KMS-11 (cell line): ENCODE measurements around the gene PFKL.

Source experiments
- H2AFZ ChIP-seq: fragments of 200-600 bp; sonication (generic); 2 replicates; pipeline ENCODE4 v1.6.1; 2016; ENCODE audit warnings: antibody characterized with exemption, mixed run types, low read depth
- H3K27ac ChIP-seq: fragments of 200-600 bp; sonication (generic); 2 replicates; pipeline ENCODE4 v1.6.1; 2016; ENCODE audit warnings: mild to moderate bottlenecking, mixed run types
- H3K27me3 ChIP-seq: fragments of 200-600 bp; sonication (generic); 2 replicates; pipeline ENCODE4 v1.6.1; 2017; ENCODE audit warnings: mild to moderate bottlenecking, low read depth, mixed run types, moderate library complexity; ENCODE audit not compliant: insufficient read depth
- H3K36me3 ChIP-seq: fragments of 200-600 bp; sonication (generic); 2 replicates; pipeline ENCODE4 v1.6.1; 2017; ENCODE audit warnings: mild to moderate bottlenecking, mixed run types; ENCODE audit not compliant: insufficient read depth
- H3K4me1 ChIP-seq: fragments of 200-600 bp; sonication (generic); 2 replicates; pipeline ENCODE4 v1.6.1; 2016; ENCODE audit warnings: mild to moderate bottlenecking, low read depth, mixed run types; ENCODE audit not compliant: poor library complexity, severe bottlenecking
- H3K4me2 ChIP-seq: fragments of 200-600 bp; sonication (generic); 2 replicates; pipeline ENCODE4 v1.7.0; 2016; ENCODE audit warnings: mild to moderate bottlenecking, mixed run types
- H3K4me3 ChIP-seq: fragments of 200-600 bp; sonication (generic); IDR thresholded peaks from 2 replicates; pipeline ENCODE4 v1.6.1; 2017; ENCODE audit warnings: low read depth, low read length, mixed read lengths; ENCODE audit not compliant: insufficient read depth
- H3K79me2 ChIP-seq: fragments of 200-600 bp; sonication (generic); 2 replicates; pipeline ENCODE4 v1.6.1; 2016; ENCODE audit warnings: low read depth, mixed run types; ENCODE audit not compliant: insufficient read depth
- H3K9ac ChIP-seq: fragments of 200-600 bp; sonication (generic); 2 replicates; pipeline ENCODE4 v1.6.1; 2016; ENCODE audit warnings: mild to moderate bottlenecking, mixed run types
- H4K20me1 ChIP-seq: fragments of 200-600 bp; sonication (generic); 2 replicates; pipeline ENCODE4 v1.6.1; 2016; ENCODE audit warnings: mild to moderate bottlenecking, mixed run types; ENCODE audit not compliant: insufficient read depth
- CTCF ChIP-seq: fragments of 200-600 bp; sonication (generic); conservative IDR thresholded peaks from 2 replicates; pipeline ENCODE4 v1.6.1; 2017; ENCODE audit warnings: low read depth, mild to moderate bottlenecking, antibody characterized with exemption, low read length, moderate library complexity, mixed read lengths

Gene PFKL

DNA sequence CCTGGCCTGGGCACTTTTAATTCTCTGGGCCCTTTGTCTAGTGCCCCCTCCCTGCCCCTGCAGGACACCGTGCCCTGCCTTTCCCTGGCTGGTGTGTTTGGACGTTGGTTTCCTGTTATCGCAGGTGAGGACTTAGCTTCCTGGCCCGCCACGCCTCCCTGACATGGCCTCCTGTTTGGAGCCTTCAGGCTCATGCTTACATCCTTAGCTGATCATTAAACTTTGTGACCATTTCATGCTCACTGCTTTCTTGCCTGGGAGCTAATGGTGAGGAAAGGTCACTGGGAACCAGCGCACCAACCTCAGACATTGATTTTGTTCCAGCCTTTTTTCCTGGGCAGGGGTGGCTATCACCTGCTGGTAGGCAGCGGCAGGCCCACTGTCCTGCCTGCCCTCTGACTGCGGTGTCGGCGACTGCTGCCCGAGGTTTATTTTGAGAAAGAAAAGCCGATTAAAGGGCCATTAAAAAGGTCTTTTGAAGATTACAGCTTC is 3.7 kb downstream of the PFKL start:
- no peaks in the 10 kb centered on the region for H4K20me1 ChIP-seq
- no peak overlapping the region; the same call in 1 of the 2 replicates for H3K27ac ChIP-seq
- H3K4me1 ChIP-seq: peaks cover 24% of the 10 kb centered on the region
- H3K27me3 ChIP-seq: no peaks in the 10 kb centered on the region
- no peak overlapping the region for H3K4me2 ChIP-seq
- no peak overlapping the region for H3K4me3 ChIP-seq
- no peaks in the 10 kb centered on the region for H3K36me3 ChIP-seq
- no peak for TF ChIP-seq CTCF
- H3K79me2 ChIP-seq: peaks cover 60% of the 10 kb centered on the region
- H3K9ac ChIP-seq: no peak overlapping the region
- no peak overlapping the region for H2AFZ ChIP-seq

DNA sequence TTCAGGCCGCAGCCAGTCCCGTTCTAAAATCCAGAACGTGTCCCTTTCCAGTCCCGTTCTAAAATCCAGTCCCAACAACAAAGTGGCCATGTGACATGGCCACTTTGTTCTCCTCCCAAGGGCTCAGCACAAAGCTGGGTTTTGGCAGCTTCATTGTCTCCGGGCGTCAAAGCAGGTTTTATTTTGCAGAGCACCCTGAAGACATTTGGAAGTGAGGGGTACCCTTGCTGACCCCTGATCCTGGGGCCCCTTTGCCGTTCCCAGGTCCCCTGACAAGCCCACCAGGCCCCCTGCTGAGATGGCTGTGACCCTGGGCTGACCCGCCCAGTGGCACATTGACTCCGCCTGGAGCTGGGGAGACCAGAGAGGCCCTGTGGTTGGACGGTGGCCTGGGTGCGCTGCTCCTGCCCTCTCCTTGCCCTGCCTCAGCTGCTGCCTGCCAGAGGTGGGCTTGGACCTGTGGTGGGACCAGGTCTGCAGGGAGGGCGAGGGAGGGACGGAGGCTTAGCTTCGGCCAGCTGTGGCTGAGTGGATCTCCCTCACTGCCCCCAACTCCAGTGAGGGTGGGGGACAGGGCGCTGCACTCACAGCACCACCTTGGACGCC is 4.3 kb downstream of the PFKL start:
- Histone ChIP-seq H3K27me3 (no peaks in the 10 kb centered on the region), H3K36me3 (no peaks in the 10 kb centered on the region), H3K79me2 (peaks cover 60% of the 10 kb centered on the region), H4K20me1 (no peaks in the 10 kb centered on the region), H3K27ac (no peak overlapping the region; the same call in 1 of the 2 replicates), H3K9ac (no peak overlapping the region), H3K4me2 (no peak overlapping the region), H2AFZ (no peak overlapping the region), H3K4me1 (peaks cover 19% of the 10 kb centered on the region), H3K4me3 (no peak overlapping the region)
- no peak for TF ChIP-seq CTCF

DNA sequence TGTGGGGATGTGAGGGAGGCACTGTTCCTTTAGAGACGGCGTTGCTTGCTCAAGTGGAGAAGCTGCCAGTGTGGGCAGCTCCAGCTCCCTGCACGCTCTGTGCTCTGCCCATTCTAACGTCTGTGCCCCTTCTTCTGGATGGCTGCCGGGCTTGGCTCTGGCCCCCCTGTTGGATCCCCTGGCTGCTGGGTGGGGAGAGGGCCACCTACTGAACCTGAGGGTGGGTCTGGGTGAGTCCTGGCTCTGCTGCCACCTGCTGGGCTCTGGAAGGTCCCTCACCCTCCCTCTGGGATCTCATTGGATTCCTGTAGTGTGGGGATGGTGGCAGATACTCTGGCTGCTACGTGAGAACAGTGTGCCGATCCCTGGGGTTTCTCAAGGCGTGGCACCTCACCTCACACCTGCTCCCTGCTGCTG is 5.0 kb downstream of the PFKL start:
- no peak overlapping the region for H3K9ac ChIP-seq

DNA sequence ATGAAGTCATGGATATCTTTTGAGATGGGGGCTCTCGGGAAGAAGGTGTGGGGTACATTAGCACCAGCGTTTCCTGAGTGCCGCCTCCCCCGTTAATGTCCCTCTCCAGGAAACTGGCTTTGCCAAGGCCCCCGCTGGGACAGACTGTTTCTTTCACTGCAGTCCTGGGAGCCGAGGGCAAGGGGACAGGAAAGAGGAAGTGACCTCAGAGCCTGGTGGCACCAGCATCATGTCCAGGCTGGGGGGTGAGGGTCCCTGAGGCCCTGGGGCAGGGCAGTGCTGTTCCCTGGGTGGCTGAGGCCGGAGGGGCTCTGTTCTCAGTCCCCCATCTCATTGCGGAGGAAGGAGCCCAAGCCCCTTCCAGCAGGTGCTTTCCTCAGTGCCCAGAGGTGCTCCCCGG is 5.8 kb downstream of the PFKL start:
- H3K36me3 ChIP-seq: no peaks in the 10 kb centered on the region
- no peaks in the 10 kb centered on the region for H3K27me3 ChIP-seq
- no peaks in the 10 kb centered on the region for H4K20me1 ChIP-seq
- no peak overlapping the region for H3K27ac ChIP-seq
- H3K79me2 ChIP-seq: peaks cover 56% of the 10 kb centered on the region
- H2AFZ ChIP-seq: no peak overlapping the region
- H3K9ac ChIP-seq: no peak overlapping the region
- H3K4me2 ChIP-seq: no peak overlapping the region
- H3K4me3 ChIP-seq: no peak overlapping the region
- TF ChIP-seq CTCF: no peak
- H3K4me1 ChIP-seq: peaks cover 16% of the 10 kb centered on the region

More for the DNA sequence above, 5.0 kb downstream of the PFKL start:
- no peak overlapping the region for H3K4me3 ChIP-seq
- H2AFZ ChIP-seq: no peak overlapping the region
- H3K79me2 ChIP-seq: peaks cover 60% of the 10 kb centered on the region
- peak; percentile 78 for TF ChIP-seq CTCF
- no peak overlapping the region for H3K4me2 ChIP-seq
- peaks cover 16% of the 10 kb centered on the region for H3K4me1 ChIP-seq
- no peak overlapping the region for H3K27ac ChIP-seq
- H3K36me3 ChIP-seq: no peaks in the 10 kb centered on the region
- H4K20me1 ChIP-seq: no peaks in the 10 kb centered on the region
- H3K27me3 ChIP-seq: no peaks in the 10 kb centered on the region
